ENCODE data around the gene ZGLP1. TPM values are rescaled to one million over a fixed set of nuclear protein-coding genes. Genes with fewer than 3 reads are reported as not detected.
A peak's percentile ranks its signal among the peaks of the same experiment; 100 is the strongest.
"Not testable (repeated sequence)": the region's sequence is repeated elsewhere in the genome, so short reads cannot be mapped to it uniquely, and the experiment has no call there.

Gene ZGLP1
- total RNA-seq, result 0.47 and 1.4 TPM in 2 replicates

DNA sequence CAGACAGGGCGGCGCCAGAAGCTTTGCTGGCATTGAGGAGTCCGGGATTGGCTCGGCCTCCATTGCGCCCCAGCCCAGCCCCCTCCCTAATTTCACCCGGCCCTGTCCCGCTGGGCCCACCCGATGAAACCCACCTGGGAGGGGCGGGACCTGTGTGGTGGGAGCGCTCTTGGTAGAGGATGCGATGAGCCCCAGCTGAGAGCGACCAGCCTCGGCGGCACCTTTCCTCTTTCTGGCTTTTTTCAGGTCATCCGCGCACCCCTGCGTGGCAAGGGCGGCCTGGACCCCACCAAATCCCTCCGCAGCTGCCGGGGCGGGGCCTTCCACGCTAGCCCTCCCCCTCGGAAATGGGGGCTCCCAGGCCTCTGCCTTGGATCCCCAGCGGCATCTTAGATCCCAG is at the start of gene ZGLP1:
TSS of gene ZGLP1 (minus strand) at position 393 of the 400 bp plus-strand sequence.
- no peak for DNase-seq

DNA sequence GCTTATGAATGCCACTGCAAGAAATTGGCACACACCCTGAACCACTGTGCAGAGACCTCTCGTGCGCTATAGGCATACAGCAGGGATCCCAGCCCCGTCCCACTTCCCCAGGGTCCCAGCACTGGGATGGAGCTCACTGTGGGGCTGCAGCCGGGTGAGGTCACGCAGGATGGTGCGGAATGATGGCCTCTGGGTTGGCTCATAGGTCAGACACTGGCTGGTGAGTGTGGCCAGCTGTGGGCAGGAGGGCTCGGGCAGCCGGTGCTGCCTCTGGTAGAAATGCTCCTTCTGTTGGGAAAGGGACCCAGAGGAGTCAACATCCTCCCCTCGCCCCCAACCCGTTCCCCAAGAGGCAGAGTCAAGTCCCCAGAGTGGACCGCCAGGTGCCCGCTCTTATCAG is 46.8 kb upstream of the ZGLP1 start:
- DNase-seq, result no peak

DNA sequence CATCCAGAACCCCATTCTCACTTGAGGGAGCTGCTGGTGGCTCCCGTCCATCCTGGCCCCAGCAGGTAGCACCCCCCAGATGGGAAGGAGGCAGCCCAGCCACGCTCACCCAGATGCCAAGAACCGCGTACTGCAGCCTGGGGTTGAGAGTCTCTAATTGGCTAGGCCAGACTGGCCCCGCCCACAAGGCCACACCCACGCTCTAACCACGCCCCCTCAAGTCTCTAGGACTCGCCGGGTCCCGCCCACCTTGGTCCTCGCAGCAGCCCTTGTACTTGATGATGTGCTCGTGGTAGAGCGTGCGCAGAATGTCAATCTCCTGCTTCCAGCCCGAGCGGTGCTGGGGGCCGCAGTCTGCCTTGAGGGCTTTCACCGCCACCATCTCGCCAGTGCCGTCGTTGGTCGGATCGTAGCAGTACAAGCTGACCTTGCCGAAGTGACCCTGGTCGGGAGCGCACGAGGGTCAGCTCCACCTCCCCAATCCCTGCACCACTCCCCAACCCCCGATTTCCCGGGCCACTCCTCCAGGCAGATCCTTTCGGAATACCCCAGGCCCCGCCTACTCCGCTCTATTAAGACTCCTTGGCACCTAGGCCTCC is 44.3 kb upstream of the ZGLP1 start:
- DNase-seq, result peak; percentile 28

DNA sequence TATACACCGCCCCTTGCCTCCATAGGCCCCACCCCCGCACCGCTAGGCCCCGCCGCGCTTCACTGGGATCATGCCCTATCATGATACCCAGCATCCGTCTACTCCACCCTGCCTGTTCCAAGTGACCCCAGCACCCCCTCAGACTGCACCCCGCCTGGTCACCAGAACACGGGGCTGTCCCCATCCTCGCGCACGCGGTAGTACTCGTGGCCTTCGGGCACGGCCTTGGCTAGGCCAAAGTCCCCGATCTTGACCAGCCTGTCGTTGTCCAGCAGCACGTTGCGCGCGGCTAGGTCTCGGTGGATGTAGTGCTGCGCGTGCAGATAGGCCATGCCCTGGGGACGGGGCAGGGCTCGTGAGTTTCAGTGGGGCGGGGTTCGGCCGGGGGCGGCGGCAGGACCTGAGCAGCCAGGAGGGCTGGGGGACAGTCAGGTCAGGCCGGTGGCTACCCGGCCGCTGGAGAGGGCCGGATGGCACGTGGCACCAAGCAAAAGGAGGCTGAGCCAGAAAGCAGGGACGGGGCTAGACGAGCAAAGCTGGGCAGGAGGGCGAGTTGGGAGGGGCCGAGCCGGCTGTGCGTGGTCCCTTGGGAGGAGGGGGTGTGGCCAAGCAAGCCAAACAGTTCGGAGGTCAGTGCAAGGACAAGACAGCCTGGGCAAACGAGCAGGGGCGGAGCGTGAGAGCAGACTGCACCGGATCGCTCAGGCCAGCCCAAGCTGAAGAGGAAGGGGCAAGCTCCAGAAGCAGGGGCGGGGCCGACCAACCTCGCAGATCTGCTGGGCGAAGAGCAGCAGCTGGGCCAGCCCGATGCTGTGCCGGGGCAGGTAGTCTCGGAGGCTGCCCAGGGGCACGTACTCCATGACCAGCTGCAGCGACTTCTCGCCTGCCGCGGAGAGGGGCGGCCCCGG is 43.4 kb upstream of the ZGLP1 start:
- DNase-seq, result no peak

DNA sequence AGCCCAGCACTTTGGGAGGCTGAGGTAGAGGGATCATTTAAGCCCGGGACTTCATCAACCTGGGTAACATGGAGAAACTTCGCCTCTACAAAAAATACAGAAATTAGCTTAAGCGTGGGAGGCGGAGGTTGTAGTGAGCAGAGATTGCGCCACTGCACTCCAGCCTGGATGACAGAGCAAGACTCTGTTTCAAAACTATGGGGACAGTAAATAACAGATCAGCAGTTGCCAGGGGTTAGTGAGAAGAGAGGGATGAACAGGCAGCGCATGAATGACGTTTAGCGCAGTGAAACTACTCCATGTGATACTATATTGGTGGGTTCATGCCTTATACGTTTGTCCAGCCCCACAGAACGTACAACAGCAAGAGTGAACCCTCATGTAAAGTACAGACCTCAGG is 36.9 kb upstream of the ZGLP1 start:
- DNase-seq, result no peak

DNA sequence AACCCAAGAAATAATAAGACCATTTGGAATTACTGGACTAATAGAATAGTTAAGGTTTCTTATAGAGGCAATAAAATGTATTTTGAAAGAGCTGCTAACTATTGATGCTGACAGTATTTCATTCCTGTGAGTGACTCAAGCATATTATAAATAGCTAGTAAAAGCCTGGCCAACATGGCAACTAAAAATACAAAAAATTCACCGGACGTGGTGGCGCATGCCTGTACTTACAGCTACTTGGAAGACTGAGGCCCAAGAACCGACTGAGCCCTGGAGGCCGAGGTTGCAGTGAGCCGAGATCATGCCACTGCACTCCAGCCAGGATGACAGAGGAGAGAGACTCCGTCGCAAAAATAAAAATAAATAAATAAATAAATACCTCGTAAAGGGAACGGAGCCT is 35.2 kb upstream of the ZGLP1 start:
- DNase-seq, result no peak

DNA sequence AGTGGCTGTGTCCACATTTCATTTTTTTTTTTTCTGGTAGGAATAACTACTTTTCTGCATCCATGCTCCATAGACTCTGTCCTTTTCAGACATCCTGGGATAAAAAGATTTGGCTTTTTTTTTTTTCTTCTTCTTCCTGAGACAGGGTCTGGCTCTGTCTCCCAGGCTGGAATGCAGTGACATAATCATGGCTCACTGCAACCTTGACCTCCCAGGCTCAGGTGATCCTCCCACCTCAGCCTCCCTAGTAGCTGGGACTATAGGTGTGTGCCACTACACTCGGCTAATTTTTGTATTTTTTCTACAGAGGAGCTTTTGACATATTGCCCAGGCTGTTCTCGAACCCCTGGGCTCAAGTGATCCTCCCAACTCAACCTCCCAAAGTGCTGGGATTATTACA is 33.9 kb upstream of the ZGLP1 start:
- no peak for DNase-seq

DNA sequence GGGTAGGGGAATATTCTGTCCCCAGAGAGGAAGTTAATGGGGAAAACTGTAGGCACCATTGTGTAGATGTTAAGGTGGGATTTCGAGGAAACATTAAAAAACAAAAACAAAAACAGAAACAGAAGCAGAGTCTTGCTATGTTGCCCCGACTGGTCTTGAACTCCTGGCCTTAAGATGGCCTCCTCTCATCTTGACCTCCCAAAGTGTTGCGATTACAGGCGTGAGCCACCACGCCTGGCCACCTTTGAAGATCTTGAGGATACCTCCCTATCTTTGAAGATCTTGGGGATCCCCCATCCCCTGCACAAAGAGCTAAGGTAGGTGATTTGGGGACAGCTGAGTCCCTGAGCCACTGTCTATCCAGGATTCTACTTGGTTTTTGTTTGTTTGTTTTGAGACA is 30.4 kb upstream of the ZGLP1 start:
- DNase-seq, result no peak

DNA sequence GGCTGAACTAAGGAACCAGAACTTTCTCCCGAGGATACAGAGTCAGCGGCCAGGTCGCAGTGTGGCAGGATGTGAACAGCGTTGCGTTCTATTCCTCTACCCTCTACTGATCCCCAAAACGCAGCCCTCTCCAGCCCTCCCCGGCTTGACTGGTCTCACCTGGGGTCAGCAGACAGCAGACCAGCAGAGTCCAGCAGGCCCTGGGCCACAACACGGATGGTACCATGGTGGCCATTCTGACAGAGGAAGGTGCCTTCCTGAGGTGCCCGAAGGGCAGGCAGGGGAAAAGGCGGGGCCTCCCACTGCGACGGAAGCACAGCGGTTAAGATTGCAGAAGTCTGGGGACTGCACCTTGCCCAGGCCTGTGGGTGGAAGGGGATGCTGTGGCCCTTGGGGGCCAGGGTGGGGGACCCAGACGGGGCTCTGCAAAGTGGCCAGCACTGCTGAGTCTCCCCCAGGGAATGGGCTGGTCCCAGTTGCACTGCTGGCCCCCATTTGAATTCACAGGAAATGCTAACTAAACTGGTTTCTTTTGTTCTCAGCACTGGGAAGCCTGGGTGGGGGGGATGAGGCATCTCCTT is 29.9 kb upstream of the ZGLP1 start, which contains the start of gene ICAM3:
TSS of gene ICAM3 (minus strand) at position 245 of the 581 bp plus-strand sequence. CDS start at position 235, 10 bp downstream.
- peak; percentile 14 for DNase-seq

DNA sequence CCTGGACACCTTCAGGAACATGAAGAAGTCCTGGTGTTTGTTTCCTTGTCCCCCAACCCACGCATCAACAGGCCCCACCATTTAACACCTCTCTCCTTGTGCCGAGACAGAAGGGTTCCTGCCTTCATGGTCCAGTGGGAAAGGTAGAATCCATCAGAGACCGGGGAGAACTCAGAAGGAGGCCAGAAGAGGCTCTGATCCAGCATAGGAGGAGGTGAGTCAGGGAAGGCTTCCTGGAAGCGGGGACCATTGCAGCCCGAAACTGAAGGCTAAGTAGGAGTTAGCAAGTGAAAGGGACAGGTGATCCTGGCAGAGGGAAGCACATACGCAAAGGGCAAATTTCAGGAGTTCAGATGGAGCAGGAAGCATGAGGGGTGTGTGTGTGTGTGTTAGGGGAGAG is 29.3 kb upstream of the ZGLP1 start:
- DNase-seq, result no peak

DNA sequence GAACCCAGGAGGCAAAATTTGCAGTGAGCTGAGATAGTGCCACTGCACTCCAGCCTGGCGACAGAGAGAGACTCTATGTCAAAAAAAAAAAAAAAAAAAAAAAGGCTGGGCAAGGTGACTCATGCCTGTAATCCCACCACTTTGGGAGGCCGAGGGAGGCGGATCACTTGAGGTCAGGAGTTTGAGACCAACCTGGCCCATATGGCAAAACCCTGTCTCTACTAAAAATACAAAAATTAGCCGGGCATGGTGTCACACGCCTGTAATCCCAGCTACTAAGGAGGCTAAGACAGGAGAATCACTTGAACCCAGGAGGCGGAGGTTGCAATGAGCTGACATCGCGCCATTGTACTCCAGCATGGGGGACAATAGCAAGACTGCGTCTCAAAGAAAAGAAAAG is 27.1 kb upstream of the ZGLP1 start:
- not testable (repeated sequence) for DNase-seq

DNA sequence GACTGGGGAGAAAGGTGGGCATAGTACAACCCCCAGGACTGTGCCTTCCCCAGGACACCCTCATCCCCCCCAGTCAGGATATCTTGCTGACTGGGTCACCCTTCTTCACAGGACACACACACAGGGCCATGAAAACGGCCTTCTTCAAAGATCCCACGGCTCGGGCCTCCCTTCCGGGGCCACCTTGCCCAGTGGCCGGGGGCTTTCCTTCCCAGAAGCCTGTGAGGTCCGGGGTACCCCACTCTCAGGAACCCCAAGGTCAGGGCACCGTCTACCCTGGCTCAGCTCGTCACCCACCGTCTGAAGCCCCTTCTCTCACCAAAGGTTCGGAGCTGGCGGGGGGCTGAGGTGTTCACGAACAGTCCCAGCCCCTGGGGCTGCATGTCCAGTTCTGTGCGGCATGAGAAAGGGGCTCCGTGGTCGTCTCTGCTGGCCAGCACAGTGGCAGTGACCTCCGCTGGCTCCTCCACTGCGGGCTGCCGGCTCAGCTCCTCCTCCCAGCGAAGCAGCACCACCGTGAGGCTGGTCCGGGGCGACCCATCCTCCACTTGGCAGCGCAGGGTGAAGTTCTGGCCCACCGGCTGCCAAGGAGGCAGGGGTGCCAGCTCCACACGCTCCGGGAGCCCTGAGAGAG is 25.9 kb upstream of the ZGLP1 start:
- no peak for DNase-seq

DNA sequence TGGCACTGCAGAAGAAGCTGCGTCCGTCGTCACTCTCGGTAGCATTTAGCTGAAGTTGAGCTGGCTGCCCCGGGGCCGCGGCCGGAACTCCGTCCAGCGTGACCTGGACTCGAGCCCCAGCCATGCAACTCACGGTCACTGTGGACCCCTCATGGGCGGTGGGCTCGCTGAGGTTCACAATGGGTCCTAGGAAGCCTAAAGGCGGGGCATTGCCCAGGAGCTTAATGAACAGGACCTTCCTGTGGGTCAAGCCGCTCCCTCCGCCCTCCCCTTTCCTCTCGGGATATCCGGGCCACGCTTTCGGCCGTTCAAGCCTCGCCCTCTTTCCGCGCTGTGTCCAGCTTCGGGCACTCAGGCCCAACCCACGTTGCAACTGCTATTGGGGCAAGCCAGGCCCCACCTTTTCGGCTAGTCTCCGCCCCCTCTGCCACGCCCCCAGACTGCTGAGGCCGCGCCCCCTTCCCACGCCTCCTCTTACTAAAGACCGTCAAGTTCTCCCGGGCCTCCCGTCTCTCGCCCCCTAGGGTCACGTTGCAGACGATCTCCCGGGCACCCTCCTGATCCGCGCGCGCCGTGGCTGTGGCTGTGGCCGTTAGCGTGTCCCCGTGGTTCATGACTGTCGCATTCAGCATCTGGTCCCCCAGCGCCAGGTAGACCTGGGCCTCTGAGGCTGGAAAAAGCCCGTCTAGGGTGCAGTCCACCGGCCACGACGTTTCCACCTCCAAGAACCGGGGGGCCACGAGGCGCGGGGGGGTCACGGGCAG is 25.2 kb upstream of the ZGLP1 start:
- peak; percentile 98 for DNase-seq

DNA sequence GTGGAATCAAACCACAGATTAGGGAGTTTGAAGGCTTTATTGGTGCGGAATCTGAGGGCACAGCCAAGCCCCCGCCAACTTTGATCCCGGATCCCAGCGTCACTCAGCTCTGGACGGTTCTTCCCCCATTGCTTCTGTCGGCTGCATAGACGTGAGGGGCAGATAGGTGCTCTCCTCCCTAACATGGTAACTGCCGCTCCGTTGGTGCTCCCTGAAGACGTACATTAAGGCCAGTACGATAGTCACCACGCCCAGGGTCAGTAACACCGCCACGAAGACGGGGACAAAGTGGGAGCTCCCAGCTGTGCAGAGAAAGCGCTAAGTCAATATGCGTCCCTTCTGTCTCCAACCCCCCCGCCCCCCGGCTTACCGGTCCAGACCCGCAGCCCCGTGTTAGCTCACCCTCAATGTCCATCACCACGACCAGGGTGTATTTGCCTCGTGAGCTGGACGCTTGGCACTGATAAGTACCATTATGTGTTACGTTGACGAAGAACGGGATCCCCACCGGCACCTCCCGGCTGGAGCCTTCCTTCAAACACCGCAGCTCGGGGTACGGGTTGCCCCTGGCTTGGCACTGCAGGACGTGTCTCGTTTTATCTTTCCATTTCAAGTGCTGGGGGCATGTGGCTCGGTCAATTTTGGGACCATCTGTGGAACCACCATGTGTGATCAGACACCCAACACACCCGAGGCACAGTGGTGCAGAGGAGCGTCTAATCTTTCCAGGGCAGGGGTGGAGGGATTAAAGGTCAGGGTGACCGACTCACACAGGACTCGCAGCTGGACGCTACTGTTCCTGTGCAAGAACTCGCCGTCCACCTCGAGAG is 24.4 kb upstream of the ZGLP1 start:
- no peak for DNase-seq

DNA sequence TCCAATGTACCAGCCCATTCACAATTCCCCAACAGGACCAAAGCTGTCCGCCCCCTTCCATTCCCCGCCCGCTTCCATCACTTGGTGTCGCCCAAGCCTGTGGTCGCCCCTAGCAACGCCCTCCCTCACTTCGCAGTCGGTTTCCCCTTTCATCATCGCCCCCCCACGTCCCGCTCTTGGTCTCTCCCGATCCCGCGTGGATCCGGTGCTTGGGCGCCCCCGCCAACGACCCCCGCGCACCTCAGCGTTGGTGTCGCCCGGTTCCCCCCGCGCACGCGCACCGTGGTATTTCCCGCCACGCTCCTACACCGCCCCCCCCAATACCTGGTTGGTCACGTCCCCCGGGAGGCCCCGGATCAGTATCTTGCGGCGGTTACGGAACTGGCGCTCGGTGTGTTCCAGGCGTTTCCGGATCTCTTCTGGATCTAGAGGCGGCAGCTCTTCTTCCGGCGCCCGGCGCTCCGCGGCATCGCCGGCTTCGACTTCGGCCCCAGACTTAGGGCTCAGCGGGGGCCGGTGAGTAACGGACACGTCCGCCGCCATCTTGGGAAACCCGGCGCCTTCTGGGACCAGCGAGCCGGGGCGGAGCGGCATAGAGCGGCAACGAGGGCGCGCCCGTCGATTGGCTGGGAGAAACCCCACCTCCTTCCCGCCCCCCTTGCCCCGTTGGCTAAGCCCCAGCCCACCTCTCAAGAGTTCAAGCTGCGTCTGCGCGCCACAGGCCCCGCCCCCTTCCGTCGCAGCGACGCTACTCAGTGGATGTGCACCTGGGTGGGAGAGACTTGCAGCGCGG is 23.5 kb upstream of the ZGLP1 start, which contains the start of gene RAVER1:
TSS of gene RAVER1 (minus strand) at position 565 of the 793 bp plus-strand sequence. CDS start at position 543, 22 bp downstream.
- peak; percentile 99 for DNase-seq

DNA sequence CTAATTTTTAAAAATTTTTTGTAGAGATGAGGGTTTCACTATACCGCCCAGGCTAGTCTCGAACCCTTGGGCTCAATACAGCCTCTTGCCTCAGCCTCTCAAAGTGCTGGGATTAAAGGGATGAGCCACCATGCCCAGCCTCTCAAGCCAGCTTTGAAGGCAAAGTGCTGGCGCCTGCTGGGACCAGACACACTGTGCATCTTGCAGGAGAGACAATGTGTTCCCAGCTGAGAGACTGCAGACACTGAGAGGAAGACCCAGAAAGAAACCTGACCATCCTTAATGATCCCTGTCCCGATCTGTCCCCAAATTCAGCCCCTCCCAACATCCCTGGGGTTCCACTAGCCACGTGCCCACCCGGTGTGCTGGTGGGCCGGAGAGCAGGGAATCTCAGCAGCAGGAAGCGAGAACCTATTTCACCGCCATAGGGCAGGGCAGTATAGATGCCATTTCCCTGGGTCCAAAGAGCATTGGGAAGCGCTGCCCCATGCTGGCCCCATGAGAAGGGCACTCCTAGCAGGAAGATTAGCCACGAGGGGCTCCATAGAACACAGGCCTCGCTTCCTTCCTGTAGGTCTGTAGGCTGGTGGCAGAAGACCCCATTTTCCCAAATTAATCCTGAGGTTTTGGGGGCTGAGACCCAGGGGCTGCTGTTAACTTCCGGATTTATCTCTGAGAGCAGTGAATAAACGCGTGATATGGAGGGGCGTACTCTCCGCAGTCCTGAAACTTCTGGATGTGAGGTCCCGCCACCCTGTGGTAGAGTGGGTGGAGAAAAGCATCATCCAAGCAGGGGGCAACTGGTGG is 22.7 kb upstream of the ZGLP1 start:
- DNase-seq, result no peak

DNA sequence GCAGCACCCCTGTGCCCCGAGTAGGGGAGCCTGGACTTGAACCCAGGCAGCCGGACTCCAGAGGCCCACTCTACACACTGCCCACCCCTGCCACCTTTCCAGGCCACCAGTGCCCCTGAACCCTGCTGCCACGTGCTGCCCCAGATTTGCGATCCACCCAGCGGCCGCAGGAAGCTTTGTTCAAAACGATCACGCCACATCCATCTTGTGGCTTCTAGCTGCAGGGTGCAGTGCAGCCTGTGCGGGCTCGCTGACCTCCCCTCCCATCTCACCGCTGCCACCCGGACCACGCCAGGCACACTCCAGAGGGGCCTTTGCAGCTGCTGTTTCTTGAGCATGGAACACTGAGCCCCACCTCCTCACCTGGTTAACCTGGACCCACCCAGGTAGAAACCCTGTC is 19.9 kb upstream of the ZGLP1 start:
- no peak for DNase-seq

DNA sequence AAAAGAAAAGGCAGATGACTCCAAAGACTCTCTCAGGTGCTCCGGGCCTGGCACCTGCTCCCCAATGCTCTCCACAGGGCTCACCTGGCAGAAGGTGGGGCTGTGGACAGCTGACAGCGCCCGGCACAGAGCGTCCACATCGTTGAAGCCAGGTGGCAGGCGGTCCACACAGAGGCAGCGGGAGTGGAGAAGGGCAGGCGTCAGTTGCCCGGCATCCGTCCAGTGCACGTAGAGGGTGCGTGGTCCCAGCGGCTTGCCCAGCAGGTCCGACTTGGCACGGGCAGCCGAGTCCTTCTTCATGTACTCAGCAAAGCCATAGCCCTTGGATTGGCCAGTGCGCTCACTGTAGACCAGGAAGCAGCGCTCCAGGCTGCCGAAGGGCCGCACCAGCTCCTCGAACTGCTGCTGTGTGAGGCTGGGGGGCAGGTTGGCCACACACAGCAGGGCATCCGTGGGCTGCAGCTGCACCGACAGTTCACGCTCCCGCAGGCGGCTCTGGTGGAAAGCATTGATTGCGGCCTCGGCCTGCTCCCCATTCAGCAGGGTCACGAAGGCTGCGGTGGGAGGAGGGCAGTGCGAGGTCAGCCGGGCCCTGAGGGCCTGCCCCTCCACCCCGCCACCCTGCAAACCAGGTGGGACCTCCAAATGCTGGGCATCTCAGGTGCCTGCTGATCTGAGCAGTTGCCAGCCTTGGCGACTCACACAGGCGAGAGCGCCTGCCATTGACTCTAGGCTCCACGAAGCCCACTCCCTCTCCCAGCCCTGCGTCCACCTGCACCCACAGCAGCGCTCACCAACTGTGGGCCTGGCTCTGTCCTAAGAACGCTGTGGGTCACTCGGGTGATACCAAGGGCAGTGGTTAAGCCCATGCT is 19.2 kb upstream of the ZGLP1 start:
- no peak for DNase-seq

DNA sequence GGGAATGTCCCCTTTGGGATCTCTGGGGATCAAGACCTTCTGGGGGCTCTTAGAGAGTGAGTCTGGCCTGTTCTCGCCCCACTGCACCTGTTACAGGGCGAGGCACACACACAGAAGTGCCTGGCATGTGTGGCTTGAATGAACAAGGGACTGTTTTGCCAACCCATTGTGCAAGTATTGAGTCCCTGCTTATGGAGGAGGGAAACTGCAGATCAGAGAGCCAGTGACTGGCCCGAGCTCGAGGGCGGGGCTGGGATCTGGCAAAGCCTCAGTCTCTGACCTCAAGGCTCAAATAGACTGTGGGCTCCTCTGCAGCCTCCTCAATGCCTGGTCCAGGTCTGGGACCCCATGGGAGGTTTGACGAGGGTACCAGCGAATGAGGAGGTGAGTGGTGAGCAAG is 18.2 kb upstream of the ZGLP1 start:
- no peak for DNase-seq

Measured in dermis blood vessel endothelial cell (primary cell).